Fibroblast of lung (primary cell): Measurements from ENCODE around the gene FAHD2A. TPM values are rescaled to one million over a fixed set of nuclear protein-coding genes. Genes with fewer than 3 reads are reported as not detected.

Source experiments
- DNase-seq, 2 donors: peaks; one replicate each; pipeline versions ENCODE4 v3.0.0 to v3.0.0-alpha.2; 2010; ENCODE audit warnings: low read depth in 2 of 2
- H2AFZ ChIP-seq: 2 replicates; pipeline ENCODE4 v1.5.1; 2012; ENCODE audit warnings: low read length, control low read depth, inconsistent platforms
- H3K27ac ChIP-seq: 2 replicates; pipeline ENCODE4 v1.5.1; 2011; ENCODE audit warnings: low read length, control low read depth; ENCODE audit not compliant: insufficient read depth
- H3K27me3 ChIP-seq: 2 replicates; pipeline ENCODE4 v1.5.1; 2011; ENCODE audit warnings: mild to moderate bottlenecking, low read length; ENCODE audit not compliant: control insufficient read depth, insufficient read depth
- H3K36me3 ChIP-seq: 2 replicates; pipeline ENCODE4 v1.5.1; 2011; ENCODE audit warnings: low read length; ENCODE audit not compliant: control insufficient read depth, insufficient read depth
- H3K4me1 ChIP-seq: 2 replicates; pipeline ENCODE4 v1.5.1; 2011; ENCODE audit warnings: low read length; ENCODE audit not compliant: control insufficient read depth, insufficient read depth; ENCODE audit errors: extremely low read depth
- H3K4me2 ChIP-seq: 2 replicates; pipeline ENCODE4 v1.5.1; 2011; ENCODE audit warnings: low read length, control low read depth; ENCODE audit not compliant: insufficient read depth; ENCODE audit errors: extremely low read depth
- H3K4me3 ChIP-seq, 4 experiments: fragments of 200-600 bp in 1 of 4; sonication (generic) in 1 of 4; replicated peaks in 1 of 4; 2 replicates each; pipeline ENCODE4 v1.5.1; 2011 to 2016; ENCODE audit warnings: low read length in 4 of 4, low read depth in 3 of 4, mild to moderate bottlenecking in 3 of 4, control low read depth in 2 of 4, inconsistent platforms in 1 of 4, mixed read lengths in 1 of 4; ENCODE audit not compliant: insufficient read depth in 1 of 4; ENCODE audit errors: control extremely low read depth in 1 of 4
- H3K79me2 ChIP-seq: 2 replicates; pipeline ENCODE4 v1.5.1; 2012; ENCODE audit warnings: mild to moderate bottlenecking, low read length, inconsistent platforms; ENCODE audit not compliant: control insufficient read depth, insufficient read depth
- H3K9ac ChIP-seq: 2 replicates; pipeline ENCODE4 v1.5.1; 2011; ENCODE audit warnings: mild to moderate bottlenecking, low read length, control low read depth; ENCODE audit not compliant: insufficient read depth
- H3K9me3 ChIP-seq: 2 replicates; pipeline ENCODE4 v1.5.1; 2012; ENCODE audit warnings: low read depth, low read length; ENCODE audit not compliant: control insufficient read depth, insufficient read depth
- H4K20me1 ChIP-seq: 2 replicates; pipeline ENCODE4 v1.5.1; 2011; ENCODE audit warnings: low read length; ENCODE audit not compliant: control insufficient read depth, insufficient read depth; ENCODE audit errors: extremely low read depth
- CTCF ChIP-seq, 2 donors: IDR thresholded peaks in 1 of 2; conservative IDR thresholded peaks in 1 of 2; 1 replicate in 1 of 2; 2 replicates in 1 of 2; pipeline ENCODE4 v1.5.1; 2011 to 2012; ENCODE audit warnings: low read length in 2 of 2, control low read depth in 1 of 2, inconsistent platforms in 1 of 2, low read depth in 1 of 2, mild to moderate bottlenecking in 1 of 2
- EZH2 ChIP-seq: IDR thresholded peaks from 2 replicates; pipeline ENCODE4 v1.5.1; 2012; ENCODE audit warnings: low read length, control low read depth, mild to moderate bottlenecking; ENCODE audit errors: missing control alignments
- polyA plus RNA-seq, 2 donors: library from polyadenylated mRNA; depleted of rRNA in 1 of 2; stranded (reverse) in 1 of 2; unstranded in 1 of 2; fragments of >200 nt; gene quantifications; 2 replicates each; pipeline ENCODE4 v1.2.1, GENCODE V29; 2011 to 2012; ENCODE audit warnings: missing spikeins in 1 of 2
- total RNA-seq: library from RNA; depleted of rRNA; stranded (reverse); fragments of >200 nt; gene quantifications from 2 replicates; pipeline ENCODE4 v1.2.1, GENCODE V29; 2014

The FAHD2A gene
- total and polyA plus RNA-seq, 2 donors (not counting 1 experiment from before 2014, with no cell fraction given) = 22.1 to 32.5 TPM

- DNase-seq = no peak
- H3K4me1 ChIP-seq = no peaks in the 10 kb centered on the region
Observed at GRCh38 chr2:95372216-95372829, 30.2 kb upstream of the FAHD2A start.

DNA sequence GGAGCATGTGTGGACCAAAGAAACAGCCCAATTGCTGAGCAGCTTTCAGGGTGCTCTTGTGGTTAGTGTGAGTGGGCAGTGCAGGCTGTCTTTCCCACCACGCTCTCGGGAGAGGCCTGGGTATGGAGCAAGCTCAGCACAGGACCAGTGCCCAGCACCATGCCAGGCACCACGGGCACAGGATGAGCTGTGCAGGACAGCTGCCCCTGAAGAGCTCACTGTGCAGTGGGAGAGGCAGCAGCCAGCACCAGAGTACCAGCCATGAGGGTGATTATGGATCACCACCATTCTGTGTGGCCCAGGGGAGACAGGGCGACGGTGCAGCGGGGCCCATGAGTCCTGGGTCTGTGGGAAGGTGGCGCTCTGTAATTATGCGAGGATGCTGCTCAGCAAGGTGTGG is 29.7 kb upstream of the FAHD2A start:
- no peak overlapping the region for H3K9ac ChIP-seq
- DNase-seq = no peak
- H4K20me1 ChIP-seq = no peaks in the 10 kb centered on the region
- no peak overlapping the region for H3K4me3 ChIP-seq
- H3K4me1 ChIP-seq = no peaks in the 10 kb centered on the region
- H2AFZ ChIP-seq = no peak overlapping the region
- no peak overlapping the region for H3K4me2 ChIP-seq
- H3K9me3 ChIP-seq = no peaks in the 10 kb centered on the region
- H3K36me3 ChIP-seq = no peaks in the 10 kb centered on the region
- no peak overlapping the region for H3K27ac ChIP-seq
- H3K79me2 ChIP-seq = no peaks in the 10 kb centered on the region
- no peaks in the 10 kb centered on the region for H3K27me3 ChIP-seq
- TF ChIP-seq EZH2 (no peak), CTCF (conservative IDR thresholded peaks at IDR 0.05 in 1 of 2, IDR thresholded peaks at IDR 0.05 in 1 of 2; ENCODE audit: low read depth in 1 of 2, low read length in 2 of 2) (no peak)

More at GRCh38 chr2:95372216-95372829, 30.2 kb upstream of the FAHD2A start:
- H3K9ac ChIP-seq = no peak overlapping the region
- no peak overlapping the region for H3K27ac ChIP-seq
- no peaks in the 10 kb centered on the region for H3K27me3 ChIP-seq
- H3K4me3 ChIP-seq = no peak overlapping the region
- H3K9me3 ChIP-seq = no peaks in the 10 kb centered on the region
- no peaks in the 10 kb centered on the region for H3K36me3 ChIP-seq
- no peaks in the 10 kb centered on the region for H3K79me2 ChIP-seq
- H4K20me1 ChIP-seq = no peaks in the 10 kb centered on the region
- no peak overlapping the region for H3K4me2 ChIP-seq
- no peak overlapping the region for H2AFZ ChIP-seq
- no peak for TF ChIP-seq EZH2
- TF ChIP-seq CTCF (conservative IDR thresholded peaks at IDR 0.05 in 1 of 2, IDR thresholded peaks at IDR 0.05 in 1 of 2; ENCODE audit: low read depth in 1 of 2, low read length in 2 of 2) = no peak

DNA sequence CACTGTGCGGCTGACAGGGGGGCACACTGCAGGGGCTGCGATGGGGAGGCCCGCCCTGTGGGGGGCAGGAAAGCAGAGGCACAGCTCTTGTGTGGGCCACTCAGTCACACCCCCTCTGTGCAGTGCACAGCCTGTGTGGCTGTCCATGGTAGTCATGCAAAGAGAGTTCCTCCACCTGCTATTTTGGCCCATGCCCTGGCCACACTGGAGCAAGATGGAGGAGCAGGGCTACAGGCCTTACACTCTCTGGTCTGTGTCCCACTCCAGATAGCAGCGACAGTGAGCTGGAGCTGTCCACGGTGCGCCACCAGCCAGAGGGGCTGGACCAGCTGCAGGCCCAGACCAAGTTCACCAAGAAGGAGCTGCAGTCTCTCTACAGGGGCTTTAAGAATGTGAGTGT is 28.5 kb upstream of the FAHD2A start:
- Histone ChIP-seq H4K20me1 (no peaks in the 10 kb centered on the region), H3K4me1 (no peaks in the 10 kb centered on the region), H3K9ac (no peak overlapping the region), H3K36me3 (no peaks in the 10 kb centered on the region), H3K4me2 (no peak overlapping the region), H3K9me3 (no peaks in the 10 kb centered on the region), H3K27ac (no peak overlapping the region), H3K79me2 (no peaks in the 10 kb centered on the region), H3K4me3 (no peak overlapping the region), H3K27me3 (no peaks in the 10 kb centered on the region), H2AFZ (no peak overlapping the region)
- no peak for DNase-seq
- TF ChIP-seq EZH2 = no peak
- TF ChIP-seq CTCF (conservative IDR thresholded peaks at IDR 0.05 in 1 of 2, IDR thresholded peaks at IDR 0.05 in 1 of 2; ENCODE audit: low read depth in 1 of 2, low read length in 2 of 2) = no peak
